ENCODE data around the gene RAB35.

Gene RAB35

GRCh38 chr12:120103371-120103770, 13.2 kb downstream of the RAB35 start:
- no peak for DNase-seq (ENCODE audit: low spot score)

GRCh38 chr12:120103044-120103338, 13.6 kb downstream of the RAB35 start:
- no peak for DNase-seq (ENCODE audit: low spot score)

- no peak for DNase-seq (ENCODE audit: low spot score)
These were observed 14.1 kb downstream of the RAB35 start for GRCh38 chr12:120102189-120103043.

- DNase-seq (ENCODE audit: low spot score), result no peak
These were observed 14.9 kb downstream of the RAB35 start for GRCh38 chr12:120101617-120102016.

- DNase-seq (ENCODE audit: low spot score), result no peak
These were observed 15.4 kb downstream of the RAB35 start for GRCh38 chr12:120101182-120101581.

- no peak for DNase-seq (ENCODE audit: low spot score)
These were observed 15.9 kb downstream of the RAB35 start for GRCh38 chr12:120100630-120101029.

- no peak for DNase-seq (ENCODE audit: low spot score)
These were observed 16.8 kb downstream of the RAB35 start for GRCh38 chr12:120099738-120100137.

GRCh38 chr12:120098756-120099470, 17.6 kb downstream of the RAB35 start:
- no peak for DNase-seq (ENCODE audit: low spot score)

GRCh38 chr12:120096671-120097202, 19.8 kb downstream of the RAB35 start:
- DNase-seq (ENCODE audit: low spot score), result no peak

- no peak for DNase-seq (ENCODE audit: low spot score)
These were observed 20.8 kb downstream of the RAB35 start for GRCh38 chr12:120095736-120096135.

GRCh38 chr12:120095331-120095730, 21.2 kb downstream of the RAB35 start:
- DNase-seq (ENCODE audit: low spot score), result no peak

- no peak for DNase-seq (ENCODE audit: low spot score)
These were observed 22.1 kb downstream of the RAB35 start for GRCh38 chr12:120094485-120094884.

- no peak for DNase-seq (ENCODE audit: low spot score)
These were observed 22.8 kb downstream of the RAB35 start for GRCh38 chr12:120093592-120094355.

- DNase-seq (ENCODE audit: low spot score), result no peak
These were observed 23.3 kb downstream of the RAB35 start for GRCh38 chr12:120093336-120093591.

GRCh38 chr12:120092551-120093335, 23.8 kb downstream of the RAB35 start:
- DNase-seq (ENCODE audit: low spot score), result no peak

GRCh38 chr12:120091371-120092090, 25.0 kb downstream of the RAB35 start:
- no peak for DNase-seq (ENCODE audit: low spot score)

- DNase-seq (ENCODE audit: low spot score), result no peak
These were observed 25.8 kb downstream of the RAB35 start for GRCh38 chr12:120090626-120091295.

GRCh38 chr12:120090206-120090605, 26.3 kb downstream of the RAB35 start:
- DNase-seq (ENCODE audit: low spot score), result no peak

- no peak for DNase-seq (ENCODE audit: low spot score)
These were observed 26.8 kb downstream of the RAB35 start for GRCh38 chr12:120089796-120090195.

- DNase-seq (ENCODE audit: low spot score), result no peak
These were observed 27.4 kb downstream of the RAB35 start for GRCh38 chr12:120089105-120089504.
